Suprapubic skin (tissue), 4 donors: ENCODE data around the gene CCDC184. TPM values are rescaled to one million over a fixed set of nuclear protein-coding genes. Genes with fewer than 3 reads are reported as not detected.

Experiments used
- DNase-seq, 2 donors: peaks; one replicate each; pipeline ENCODE4 v3.0.0-alpha.2; 2019; ENCODE audit warnings: low spot score in 2 of 2
- H3K27ac ChIP-seq: fragments of 200-600 bp; sonication (generic); one replicate; pipeline ENCODE4 v1.5.1; 2019
- H3K27me3 ChIP-seq: fragments of 200-600 bp; sonication (generic); one replicate; pipeline ENCODE4 v1.5.1; 2019
- H3K36me3 ChIP-seq: fragments of 200-600 bp; sonication (generic); one replicate; pipeline ENCODE4 v1.5.1; 2019
- H3K4me1 ChIP-seq: fragments of 200-600 bp; sonication (generic); one replicate; pipeline ENCODE4 v1.5.1; 2019
- H3K4me3 ChIP-seq: fragments of 200-600 bp; sonication (generic); one replicate; pipeline ENCODE4 v1.5.1; 2019; ENCODE audit warnings: mild to moderate bottlenecking
- H3K9me3 ChIP-seq: fragments of 200-600 bp; sonication (generic); one replicate; pipeline ENCODE4 v1.5.1; 2019
- CTCF ChIP-seq, 2 donors: fragments of 200-600 bp in 1 of 2; fragments of 450-650 bp in 1 of 2; sonication (generic) in 1 of 2; IDR thresholded peaks; one replicate each; pipeline ENCODE4 v1.5.1; 2016 to 2019; ENCODE audit warnings: antibody characterized with exemption in 2 of 2, mild to moderate bottlenecking in 1 of 2, moderate library complexity in 1 of 2
- EP300 ChIP-seq: sonication (generic); formaldehyde crosslinking; IDR thresholded peaks from one replicate; pipeline ENCODE4 v1.6.1; 2017; ENCODE audit warnings: antibody characterized with exemption
- POLR2A ChIP-seq, 2 donors: fragments of 450-650 bp; IDR thresholded peaks; one replicate each; pipeline ENCODE4 v1.6.1; 2017; ENCODE audit warnings: antibody characterized with exemption in 2 of 2, mild to moderate bottlenecking in 2 of 2, moderate library complexity in 2 of 2
- POLR2AphosphoS5 ChIP-seq, 3 donors: sonication (generic); formaldehyde crosslinking; IDR thresholded peaks; one replicate each; pipeline ENCODE4 v1.6.1; 2017; ENCODE audit warnings: antibody characterized with exemption in 3 of 3
- WGBS: methylation state at CpG from one replicate; pipeline ENCODE4 v1.1.5; 2018; 5-methylcytosine and 5-hydroxymethylcytosine counted together
- total RNA-seq, 4 donors: library from RNA; depleted of rRNA; stranded (reverse); fragments of >200 nt; gene quantifications; one replicate each; pipeline ENCODE4 v1.1.0, GENCODE V29; 2016

Gene CCDC184
- total RNA-seq, 4 donors from 2014 or later, result 0.19 to 0.83 (median 0.60) TPM

DNA sequence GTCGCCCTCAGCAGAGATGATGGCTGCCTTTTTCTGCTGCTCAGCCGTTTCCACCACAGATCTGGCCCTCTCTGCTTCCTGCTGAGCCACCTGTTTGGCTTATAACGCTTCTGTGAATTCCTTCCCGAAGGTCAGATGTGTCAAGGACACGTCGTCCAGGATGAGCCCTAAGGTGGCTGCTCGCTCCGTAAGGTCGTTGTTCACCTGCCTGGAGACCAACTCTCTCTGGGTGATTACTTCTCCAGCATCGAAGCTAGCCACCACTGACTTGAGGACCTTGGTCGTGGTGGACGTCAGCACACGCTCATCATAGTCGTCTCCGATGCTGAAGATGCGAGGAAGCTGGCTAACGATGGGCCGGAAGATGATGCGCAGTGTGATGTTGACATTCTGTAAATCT, 14.4 kb upstream of the CCDC184 start:
- WGBS, result 93% methylated on average over 19 of the region's 19 CpGs
- no peaks in the 10 kb centered on the region for H3K9me3 ChIP-seq
- H3K4me3 ChIP-seq, result no peak overlapping the region
- H3K4me1 ChIP-seq, result no peaks in the 10 kb centered on the region
- no peak overlapping the region for H3K27ac ChIP-seq
- H3K27me3 ChIP-seq, result peaks cover 8% of the 10 kb centered on the region
- no peaks in the 10 kb centered on the region for H3K36me3 ChIP-seq
- no peak for DNase-seq
- TF ChIP-seq EP300, result no peak
- no peak for TF ChIP-seq POLR2AphosphoS5 (IDR thresholded peaks at IDR 0.05)
- TF ChIP-seq POLR2A (IDR thresholded peaks at IDR 0.05), result no peak
- no peak for TF ChIP-seq CTCF (IDR thresholded peaks at IDR 0.05)

DNA sequence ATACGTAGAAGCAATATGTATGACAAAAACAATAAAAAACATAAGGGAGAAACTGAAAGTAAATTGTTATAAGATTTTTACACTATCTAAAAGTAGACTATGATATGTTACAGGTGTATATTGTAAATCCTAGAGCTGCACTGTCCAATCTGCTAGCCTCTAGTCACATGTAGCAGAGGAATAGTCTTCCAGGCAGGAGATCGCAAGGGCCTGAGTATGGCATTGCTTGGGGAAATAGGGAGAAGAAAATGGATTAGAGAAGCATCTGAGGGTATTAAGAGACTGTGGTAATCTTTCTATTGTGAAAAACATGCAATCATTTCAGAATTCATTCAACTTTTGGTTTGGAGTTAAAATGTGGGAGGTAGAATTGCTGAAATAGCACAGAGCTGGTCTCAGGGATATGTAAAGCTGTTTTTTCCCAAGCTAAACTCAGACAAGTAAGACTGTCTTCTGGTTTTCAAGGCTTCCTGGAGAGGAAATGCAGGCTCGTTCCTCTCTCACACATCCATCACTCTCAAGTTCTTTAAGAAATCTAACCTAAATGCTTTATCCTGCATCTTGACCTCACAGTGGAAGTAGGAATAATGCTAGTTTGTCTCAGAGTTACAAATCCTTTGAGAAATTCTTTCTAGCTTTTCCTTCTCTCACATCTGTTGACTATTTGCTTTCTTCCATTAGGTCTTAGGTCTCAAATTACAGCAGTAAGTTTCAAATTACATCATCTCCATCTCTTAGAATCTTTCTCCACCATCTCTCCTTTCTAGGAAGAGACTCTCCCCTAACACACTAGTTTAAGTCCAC, 7.6 kb upstream of the CCDC184 start:
- H3K4me1 ChIP-seq, result peaks cover 4% of the 10 kb centered on the region
- no peaks in the 10 kb centered on the region for H3K9me3 ChIP-seq
- H3K36me3 ChIP-seq, result no peaks in the 10 kb centered on the region
- peaks cover 12% of the 10 kb centered on the region for H3K27me3 ChIP-seq
- no peak for DNase-seq
- no peak overlapping the region for H3K4me3 ChIP-seq
- no peak for TF ChIP-seq CTCF (IDR thresholded peaks at IDR 0.05)
- H3K27ac ChIP-seq, result no peak overlapping the region
- 56% methylated on average over 3 of the region's 3 CpGs for WGBS

DNA sequence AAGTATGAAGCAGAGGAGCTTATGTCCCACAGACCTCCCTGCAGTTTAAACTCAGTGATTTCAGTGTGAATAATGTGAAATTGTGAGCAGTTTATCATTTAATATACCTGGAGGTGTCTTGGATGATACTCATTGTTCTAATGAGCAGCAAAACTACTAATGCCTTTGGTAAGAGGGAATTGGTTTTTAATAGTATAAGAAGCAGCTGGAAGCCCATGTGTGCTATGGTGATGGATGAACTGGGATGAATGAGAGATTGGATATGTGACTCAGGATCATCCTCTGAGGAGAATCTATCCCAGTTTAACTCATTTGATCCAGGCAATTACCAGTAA, 7.1 kb upstream of the CCDC184 start:
- no peak overlapping the region for H3K27ac ChIP-seq
- peaks cover 16% of the 10 kb centered on the region for H3K27me3 ChIP-seq

DNA sequence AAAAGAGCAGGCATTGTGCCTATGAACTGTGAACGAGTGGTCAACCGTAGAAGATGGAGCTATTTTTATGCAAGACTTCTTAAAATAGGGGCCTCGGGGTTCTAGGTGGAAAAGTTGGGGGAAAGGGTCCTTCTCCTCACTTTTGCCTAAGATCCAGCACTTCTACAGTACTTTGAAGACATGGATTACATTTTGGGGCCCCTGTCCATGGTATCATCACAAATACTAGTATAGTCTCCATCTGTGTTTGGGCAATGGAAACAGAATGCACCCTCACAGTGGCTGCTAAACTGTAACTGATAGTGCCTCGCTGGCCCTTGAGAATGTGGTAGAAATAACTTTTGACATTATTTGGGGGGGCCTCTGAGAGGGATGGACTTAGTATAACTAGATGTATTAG, 5.5 kb upstream of the CCDC184 start:
- Histone ChIP-seq H3K4me3 (no peak overlapping the region), H3K27ac (no peak overlapping the region), H3K36me3 (no peaks in the 10 kb centered on the region), H3K9me3 (no peaks in the 10 kb centered on the region), H3K4me1 (peaks cover 12% of the 10 kb centered on the region), H3K27me3 (peaks cover 30% of the 10 kb centered on the region)
- TF ChIP-seq EP300 (no peak), POLR2A (IDR thresholded peaks at IDR 0.05) (no peak), CTCF (IDR thresholded peaks at IDR 0.05) (no peak), POLR2AphosphoS5 (IDR thresholded peaks at IDR 0.05) (no peak)
- DNase-seq, result no peak
- WGBS, result 87% methylated on average over 4 of the region's 4 CpGs

More for the DNA sequence above, 7.1 kb upstream of the CCDC184 start:
- no peak for DNase-seq
- Histone ChIP-seq H3K4me3 (no peak overlapping the region), H3K36me3 (no peaks in the 10 kb centered on the region), H3K4me1 (peaks cover 4% of the 10 kb centered on the region), H3K9me3 (no peaks in the 10 kb centered on the region)
- TF ChIP-seq POLR2AphosphoS5 (IDR thresholded peaks at IDR 0.05) (no peak), CTCF (IDR thresholded peaks at IDR 0.05) (no peak), EP300 (no peak), POLR2A (IDR thresholded peaks at IDR 0.05) (no peak)

GRCh38 chr12:48179466-48179865, 4.0 kb upstream of the CCDC184 start:
- Histone ChIP-seq H3K4me3 (no peak overlapping the region), H3K4me1 (peaks cover 27% of the 10 kb centered on the region), H3K27me3 (peaks cover 45% of the 10 kb centered on the region), H3K9me3 (no peaks in the 10 kb centered on the region), H3K27ac (no peak overlapping the region), H3K36me3 (no peaks in the 10 kb centered on the region)
- TF ChIP-seq POLR2AphosphoS5 (IDR thresholded peaks at IDR 0.05) (no peak), POLR2A (IDR thresholded peaks at IDR 0.05) (no peak), EP300 (no peak), CTCF (IDR thresholded peaks at IDR 0.05) (no peak)
- DNase-seq, result no peak
- WGBS, result 86% methylated on average over 1 of the region's 1 CpG
